ENCODE measurements around the gene ZNFX1.

Gene ZNFX1

GRCh38 chr20:49281913-49282467, 4.1 kb upstream of the ZNFX1 start:
- H3K9ac ChIP-seq (ENCODE audit: low read length): no peak overlapping the region
- H3K27me3 ChIP-seq (ENCODE audit: control insufficient read depth, insufficient read depth, low read length): no peaks in the 10 kb centered on the region
- peaks cover 52% of the 10 kb centered on the region for H3K36me3 ChIP-seq (ENCODE audit: control insufficient read depth, insufficient read depth, low read length)
- peaks cover 58% of the 10 kb centered on the region for H3K9me3 ChIP-seq (ENCODE audit: control insufficient read depth, low read length)
- H3K4me1 ChIP-seq (ENCODE audit: control insufficient read depth, insufficient read depth, low read length): peaks cover 11% of the 10 kb centered on the region
- H3K4me3 ChIP-seq (ENCODE audit: low read length): no peak overlapping the region

DNA sequence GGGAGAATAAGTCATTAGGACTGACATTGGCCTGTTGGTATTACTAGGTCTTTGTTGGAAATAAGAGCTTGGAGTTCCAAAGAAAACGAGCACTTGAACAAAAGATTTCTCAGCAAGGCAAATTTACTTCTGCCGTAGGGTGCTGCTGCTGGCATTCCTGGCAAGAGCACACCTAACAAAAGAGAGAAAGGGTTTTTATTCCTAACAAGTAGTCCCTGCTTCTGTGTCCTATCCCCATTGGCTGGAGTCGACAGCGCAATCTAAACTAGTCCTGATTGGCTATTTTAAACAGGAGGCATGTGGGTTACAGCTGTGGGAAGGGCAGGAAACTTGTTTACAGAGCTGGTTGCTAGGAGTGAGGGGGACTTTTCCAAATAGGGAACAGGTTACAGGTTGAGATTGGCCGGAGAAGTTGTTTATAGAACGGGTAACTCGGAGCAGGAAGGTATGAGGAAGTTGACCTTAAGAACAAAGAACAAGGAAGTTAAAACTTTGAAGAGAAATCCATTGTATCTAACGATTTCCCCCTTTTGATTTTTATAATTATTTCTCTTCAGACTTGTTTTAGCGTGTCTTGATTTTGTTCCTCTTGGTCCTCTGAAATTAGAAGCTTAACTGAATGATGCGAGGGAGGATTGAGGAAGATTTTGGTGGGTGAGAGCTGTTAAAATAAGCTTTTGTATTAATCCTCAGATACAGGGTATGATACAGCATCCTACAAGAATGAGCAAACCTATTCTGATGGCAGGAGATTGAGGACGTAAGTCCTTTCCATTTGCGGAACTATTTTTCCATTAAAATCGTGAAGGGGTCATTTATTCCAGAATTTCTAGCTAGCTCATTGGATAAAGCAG, 3.4 kb upstream of the ZNFX1 start:
- no peak overlapping the region for H3K9ac ChIP-seq (ENCODE audit: low read length)
- peaks cover 11% of the 10 kb centered on the region for H3K4me1 ChIP-seq (ENCODE audit: control insufficient read depth, insufficient read depth, low read length)
- H3K36me3 ChIP-seq (ENCODE audit: control insufficient read depth, insufficient read depth, low read length): peaks cover 45% of the 10 kb centered on the region
- peaks cover 51% of the 10 kb centered on the region for H3K9me3 ChIP-seq (ENCODE audit: control insufficient read depth, low read length)
- H3K4me3 ChIP-seq (ENCODE audit: low read length): peak overlapping the region; percentile 3
- H3K27me3 ChIP-seq (ENCODE audit: control insufficient read depth, insufficient read depth, low read length): no peaks in the 10 kb centered on the region

DNA sequence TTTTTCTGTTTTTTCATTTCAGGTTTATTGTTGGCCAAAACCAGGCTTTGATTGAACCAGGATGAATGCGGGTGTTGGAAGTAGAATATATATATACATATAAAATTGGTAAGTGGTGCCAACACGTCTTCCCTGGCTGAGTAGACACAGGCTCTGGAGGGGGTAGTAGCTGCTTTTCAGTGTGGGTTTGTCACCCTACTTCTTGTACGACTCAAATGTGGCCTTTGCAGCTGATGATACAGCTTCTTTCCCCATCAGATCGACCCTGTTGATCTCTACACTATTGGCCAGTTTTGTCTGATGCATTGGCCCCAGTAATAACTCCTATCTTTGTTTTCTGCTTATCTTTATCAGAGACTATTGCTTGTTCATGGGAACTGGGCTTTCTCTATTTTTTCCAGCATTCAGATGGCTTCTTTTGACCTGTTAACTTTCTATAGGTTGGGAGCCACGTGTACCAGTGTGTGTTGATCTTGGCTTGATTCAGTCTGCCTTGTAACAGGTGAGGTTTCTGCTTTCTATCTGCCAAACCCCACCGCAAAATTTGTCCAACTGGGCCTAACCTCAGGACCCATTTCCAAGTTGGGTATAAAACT, 2.7 kb upstream of the ZNFX1 start:
- Histone ChIP-seq H3K9ac (ENCODE audit: low read length) (no peak overlapping the region), H3K9me3 (ENCODE audit: control insufficient read depth, low read length) (peaks cover 44% of the 10 kb centered on the region), H3K4me3 (ENCODE audit: low read length) (peak overlapping the region; percentile 3), H3K36me3 (ENCODE audit: control insufficient read depth, insufficient read depth, low read length) (peaks cover 41% of the 10 kb centered on the region), H3K4me1 (ENCODE audit: control insufficient read depth, insufficient read depth, low read length) (peaks cover 14% of the 10 kb centered on the region), H3K27me3 (ENCODE audit: control insufficient read depth, insufficient read depth, low read length) (no peaks in the 10 kb centered on the region)

GRCh38 chr20:49279677-49280462, 2.0 kb upstream of the ZNFX1 start:
- H3K27me3 ChIP-seq (ENCODE audit: control insufficient read depth, insufficient read depth, low read length): no peaks in the 10 kb centered on the region
- peaks cover 19% of the 10 kb centered on the region for H3K4me1 ChIP-seq (ENCODE audit: control insufficient read depth, insufficient read depth, low read length)
- H3K36me3 ChIP-seq (ENCODE audit: control insufficient read depth, insufficient read depth, low read length): peaks cover 41% of the 10 kb centered on the region
- H3K9me3 ChIP-seq (ENCODE audit: control insufficient read depth, low read length): peaks cover 38% of the 10 kb centered on the region
- H3K4me3 ChIP-seq (ENCODE audit: low read length): peak overlapping the region; percentile 97
- H3K9ac ChIP-seq (ENCODE audit: low read length): peak overlapping the region; percentile 96

GRCh38 chr20:49278818-49279676, 1.2 kb upstream of the ZNFX1 start:
- H3K4me1 ChIP-seq (ENCODE audit: control insufficient read depth, insufficient read depth, low read length): peaks cover 19% of the 10 kb centered on the region
- peak overlapping the region; percentile 97 for H3K4me3 ChIP-seq (ENCODE audit: low read length)
- no peaks in the 10 kb centered on the region for H3K27me3 ChIP-seq (ENCODE audit: control insufficient read depth, insufficient read depth, low read length)
- H3K36me3 ChIP-seq (ENCODE audit: control insufficient read depth, insufficient read depth, low read length): peaks cover 41% of the 10 kb centered on the region
- H3K9ac ChIP-seq (ENCODE audit: low read length): peak overlapping the region; percentile 96
- H3K9me3 ChIP-seq (ENCODE audit: control insufficient read depth, low read length): peaks cover 33% of the 10 kb centered on the region

DNA sequence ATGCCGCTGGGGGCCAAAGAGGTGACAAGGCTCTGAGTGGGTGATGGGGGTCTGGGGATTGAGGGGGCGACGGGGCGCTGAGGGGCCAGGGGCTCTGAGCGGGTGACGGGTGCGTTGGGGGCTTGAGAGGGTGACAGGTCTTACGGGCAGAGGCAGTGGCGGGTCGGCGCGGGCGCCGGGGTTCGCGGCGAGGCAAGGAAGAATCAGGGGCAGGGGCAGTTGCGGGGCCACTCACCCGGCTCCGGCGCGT, 146 bp downstream of the ZNFX1 start:
- Histone ChIP-seq H3K4me1 (ENCODE audit: control insufficient read depth, insufficient read depth, low read length) (peaks cover 19% of the 10 kb centered on the region), H3K9me3 (ENCODE audit: control insufficient read depth, low read length) (peaks cover 28% of the 10 kb centered on the region), H3K27me3 (ENCODE audit: control insufficient read depth, insufficient read depth, low read length) (no peaks in the 10 kb centered on the region), H3K4me3 (ENCODE audit: low read length) (peak overlapping the region; percentile 75), H3K36me3 (ENCODE audit: control insufficient read depth, insufficient read depth, low read length) (peaks cover 32% of the 10 kb centered on the region), H3K9ac (ENCODE audit: low read length) (peak overlapping the region; percentile 96)

DNA sequence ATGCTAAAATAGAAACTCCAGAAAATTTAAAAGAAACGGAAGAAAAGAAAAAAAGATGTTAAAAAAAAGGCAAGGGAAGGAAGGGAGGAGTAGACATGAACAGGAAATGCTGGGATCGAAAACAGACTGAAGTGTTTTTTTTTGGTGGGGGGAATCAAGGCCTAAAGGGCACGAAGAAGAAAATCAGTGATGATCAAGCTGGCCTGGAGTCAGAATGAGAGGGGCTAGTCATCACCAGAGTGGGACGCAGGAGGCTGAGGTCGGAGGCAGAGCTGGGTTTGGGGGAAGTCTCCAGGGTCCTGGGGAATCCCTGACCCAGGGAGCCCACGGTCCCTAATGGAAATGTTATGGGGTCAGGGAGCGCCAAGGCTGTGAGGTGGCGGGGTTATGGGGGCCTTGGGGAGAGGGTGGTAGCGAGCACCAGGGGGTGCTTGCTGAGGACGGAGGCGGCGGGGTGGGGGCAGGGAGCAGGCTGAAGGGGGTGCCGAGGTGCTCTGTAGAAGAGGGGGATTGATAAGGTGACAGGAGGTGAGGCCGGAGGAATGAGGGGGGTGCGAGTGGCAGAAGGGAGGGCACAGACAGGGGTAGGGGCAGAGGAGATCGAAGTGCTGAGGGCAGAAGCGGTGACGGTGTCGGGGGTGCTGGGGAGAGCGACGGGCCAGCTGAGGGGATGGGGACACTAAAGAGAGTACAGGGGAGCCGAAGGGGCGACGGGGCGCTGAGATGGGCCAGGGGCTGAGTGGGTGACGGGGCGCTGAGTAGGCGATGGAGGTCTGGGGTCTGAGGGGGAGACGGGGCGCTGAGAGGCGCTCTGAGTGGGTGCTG, 684 bp downstream of the ZNFX1 start:
- H3K4me1 ChIP-seq (ENCODE audit: control insufficient read depth, insufficient read depth, low read length): peaks cover 19% of the 10 kb centered on the region
- peak overlapping the region; percentile 75 for H3K4me3 ChIP-seq (ENCODE audit: low read length)
- peaks cover 27% of the 10 kb centered on the region for H3K36me3 ChIP-seq (ENCODE audit: control insufficient read depth, insufficient read depth, low read length)
- H3K27me3 ChIP-seq (ENCODE audit: control insufficient read depth, insufficient read depth, low read length): no peaks in the 10 kb centered on the region
- peak overlapping the region; percentile 96 for H3K9ac ChIP-seq (ENCODE audit: low read length)
- H3K9me3 ChIP-seq (ENCODE audit: control insufficient read depth, low read length): peaks cover 23% of the 10 kb centered on the region

GRCh38 chr20:49276161-49276960, 1.5 kb downstream of the ZNFX1 start:
- Histone ChIP-seq H3K4me3 (ENCODE audit: low read length) (no peak overlapping the region), H3K4me1 (ENCODE audit: control insufficient read depth, insufficient read depth, low read length) (peaks cover 22% of the 10 kb centered on the region), H3K27me3 (ENCODE audit: control insufficient read depth, insufficient read depth, low read length) (no peaks in the 10 kb centered on the region), H3K36me3 (ENCODE audit: control insufficient read depth, insufficient read depth, low read length) (peaks cover 23% of the 10 kb centered on the region), H3K9ac (ENCODE audit: low read length) (peak overlapping the region; percentile 96), H3K9me3 (ENCODE audit: control insufficient read depth, low read length) (peaks cover 16% of the 10 kb centered on the region)

- H3K36me3 ChIP-seq (ENCODE audit: control insufficient read depth, insufficient read depth, low read length): peaks cover 22% of the 10 kb centered on the region
- no peak overlapping the region for H3K9ac ChIP-seq (ENCODE audit: low read length)
- peaks cover 24% of the 10 kb centered on the region for H3K4me1 ChIP-seq (ENCODE audit: control insufficient read depth, insufficient read depth, low read length)
- H3K4me3 ChIP-seq (ENCODE audit: low read length): no peak overlapping the region
- H3K27me3 ChIP-seq (ENCODE audit: control insufficient read depth, insufficient read depth, low read length): no peaks in the 10 kb centered on the region
- peaks cover 8% of the 10 kb centered on the region for H3K9me3 ChIP-seq (ENCODE audit: control insufficient read depth, low read length)
Measured at GRCh38 chr20:49275636-49276035, 2.2 kb downstream of the ZNFX1 start.

- H3K9me3 ChIP-seq (ENCODE audit: control insufficient read depth, low read length): peaks cover 4% of the 10 kb centered on the region
- H3K9ac ChIP-seq (ENCODE audit: low read length): no peak overlapping the region
- H3K36me3 ChIP-seq (ENCODE audit: control insufficient read depth, insufficient read depth, low read length): peaks cover 22% of the 10 kb centered on the region
- H3K4me1 ChIP-seq (ENCODE audit: control insufficient read depth, insufficient read depth, low read length): peaks cover 28% of the 10 kb centered on the region
- no peaks in the 10 kb centered on the region for H3K27me3 ChIP-seq (ENCODE audit: control insufficient read depth, insufficient read depth, low read length)
- H3K4me3 ChIP-seq (ENCODE audit: low read length): no peak overlapping the region
Measured at GRCh38 chr20:49275216-49275615, 2.6 kb downstream of the ZNFX1 start.

Measured in mucosa of stomach (tissue), 1 donor.